K562 (cell line): Measurements from ENCODE around the gene PARP15. TPM values are rescaled to one million over a fixed set of nuclear protein-coding genes. Genes with fewer than 3 reads are reported as not detected.
A peak's percentile ranks its signal among the peaks of the same experiment; 100 is the strongest.

Source experiments
- CXXC5 ChIP-seq: fragments of 250-450 bp; sonication (Bioruptor Pico); IDR thresholded peaks from 2 replicates; pipeline ENCODE4 v1.8.0; 2022; ENCODE audit warnings: inconsistent platforms, mild to moderate bottlenecking, moderate library complexity
- EP400 ChIP-seq: fragments of 450-650 bp; IDR thresholded peaks from 2 replicates; pipeline ENCODE4 v1.6.1; 2017; ENCODE audit warnings: antibody characterized with exemption, mild to moderate bottlenecking, moderate library complexity
- GTF2F1 ChIP-seq: IDR thresholded peaks from 2 replicates; pipeline ENCODE4 v1.6.1; 2011; ENCODE audit warnings: low read depth, low read length, improper control_type of control experiment
- IRF2 ChIP-seq: sonication (generic); formaldehyde crosslinking; IDR thresholded peaks from 2 replicates; pipeline ENCODE4 v1.8.1; 2022; ENCODE audit warnings: mild to moderate bottlenecking, missing genetic modification reagents
- RB1 ChIP-seq: fragments of 450-650 bp; IDR thresholded peaks from 2 replicates; pipeline ENCODE4 v1.6.1; 2017; ENCODE audit warnings: low read depth, mild to moderate bottlenecking
- REST ChIP-seq, 2 experiments: fragments of 450-650 bp; formaldehyde crosslinking in 1 of 2; IDR thresholded peaks; 2 replicates each; pipeline versions ENCODE4 v1.4.0 to v1.6.1; 2014 to 2020; ENCODE audit warnings: mild to moderate bottlenecking in 2 of 2, borderline replicate concordance in 1 of 2, low read depth in 1 of 2
- SMAD4 ChIP-seq: fragments of 250-450 bp; sonication (Bioruptor Pico); conservative IDR thresholded peaks from 2 replicates; pipeline ENCODE4 v1.8.0; 2021; ENCODE audit warnings: inconsistent platforms, mild to moderate bottlenecking, moderate library complexity
- SNIP1 ChIP-seq: fragments of 450-650 bp; IDR thresholded peaks from 2 replicates; pipeline ENCODE4 v1.7.1; 2017; ENCODE audit warnings: low read depth, mild to moderate bottlenecking
- ZNF41 ChIP-seq: fragments of 250-450 bp; sonication (Bioruptor Pico); conservative IDR thresholded peaks from 2 replicates; pipeline ENCODE4 v1.4.0; 2020; ENCODE audit warnings: mild to moderate bottlenecking
- ZZZ3 ChIP-seq: fragments of 450-650 bp; IDR thresholded peaks from 2 replicates; pipeline ENCODE4 v1.6.1; 2016; ENCODE audit warnings: antibody characterized with exemption, mild to moderate bottlenecking, moderate library complexity
- polyA plus RNA-seq, 8 experiments: library from polyadenylated mRNA; depleted of rRNA in 4 of 8; stranded (reverse) in 5 of 8; unstranded in 3 of 8; fragments of >200 nt; fragmentation: Nextera tagmentation in 2 of 8; fragmentation: Illumina TruSeq in 1 of 8; extraction: Ambion mirVana in 2 of 8; extraction: Trizol in 1 of 8; gene quantifications; 2 replicates each; pipeline versions ENCODE4 v1.2.1 to v1.2.3, GENCODE V29; 2011 to 2014; ENCODE audit warnings: inconsistent platforms in 1 of 8, missing spikeins in 1 of 8
- total RNA-seq, 7 experiments: library from RNA; depleted of rRNA in 6 of 7; stranded (reverse); fragments of >200 nt in 6 of 7; fragmentation: Illumina TruSeq in 2 of 7; extraction: Trizol in 2 of 7; gene quantifications; 2 replicates each; pipeline versions ENCODE4 v1.2.1 to v1.2.3, GENCODE V29; 2011 to 2021; ENCODE audit warnings: low replicate concordance in 1 of 7
- TF ChIP-seq, protein P1 (sequence below), 2 experiments: IDR thresholded peaks; 2 replicates each; pipeline ENCODE4 v1.6.1; 2012; ENCODE audit warnings: improper control_type of control experiment in 2 of 2, low read depth in 2 of 2, low read length in 2 of 2, borderline replicate concordance in 1 of 2
- TF ChIP-seq, protein P2 (sequence below), 3 experiments: fragments of 200-800 bp in 1 of 3; fragments of 250-450 bp in 1 of 3; fragments of 450-650 bp in 1 of 3; sonication (Bioruptor Pico) in 1 of 3; sonication (Bioruptor generic) in 1 of 3; formaldehyde crosslinking in 1 of 3; IDR thresholded peaks; 2 replicates each; pipeline versions ENCODE4 v1.6.1 to v1.8.0; 2016 to 2022; ENCODE audit warnings: mild to moderate bottlenecking in 2 of 3, missing genetic modification characterization in 2 of 3, missing compliant biosample characterization in 1 of 3, moderate library complexity in 1 of 3

The PARP15 gene
- total and polyA plus RNA-seq, 9 of the 15 experiments (the other 6 are each of a cell fraction or from before 2014, with no cell fraction given): 0.05 to 0.40 (median 0.13) TPM

DNA sequence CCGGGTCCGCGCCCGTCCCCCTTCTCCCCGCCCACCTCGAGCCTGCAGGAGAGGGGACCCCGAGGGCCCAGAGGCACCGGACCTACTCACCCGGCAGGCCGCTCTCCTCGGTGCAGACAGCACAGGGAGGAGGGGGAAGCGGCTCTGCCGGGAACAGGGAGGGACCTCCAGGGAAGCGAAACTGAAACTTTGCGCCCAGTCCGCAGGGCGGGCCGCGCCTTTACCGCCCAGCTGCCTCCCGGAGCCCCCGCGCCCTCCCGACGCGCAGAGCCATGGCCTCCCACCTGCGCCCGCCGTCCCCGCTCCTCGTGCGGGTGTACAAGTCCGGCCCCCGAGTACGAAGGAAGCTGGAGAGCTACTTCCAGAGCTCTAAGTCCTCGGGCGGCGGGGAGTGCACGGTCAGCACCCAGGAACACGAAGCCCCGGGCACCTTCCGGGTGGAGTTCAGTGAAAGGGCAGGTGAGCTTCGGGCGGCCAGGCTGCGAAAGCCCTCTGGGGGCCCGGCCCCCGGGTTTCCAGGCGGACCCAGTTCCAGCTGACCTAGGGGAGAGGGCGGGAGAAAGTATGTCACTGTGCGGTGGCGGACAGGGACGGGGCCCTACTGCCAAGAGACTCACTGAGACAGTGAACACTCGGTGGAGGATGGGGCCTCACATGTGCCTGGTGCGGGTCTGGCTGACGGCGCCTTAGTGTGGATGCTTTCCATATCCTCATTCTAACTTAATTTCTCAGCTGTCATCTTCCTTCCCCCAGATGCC, 13.1 kb upstream of the PARP15 start, which contains the start of the genes DTX3L and PARP9 (continued):
- TF ChIP-seq REST (IDR thresholded peaks at IDR 0.05; ENCODE audit: borderline replicate concordance): no peak
- peak; percentile 49; the same call in 1 of the 2 replicates for TF ChIP-seq REST (CRISPR knock-in tag; IDR thresholded peaks at IDR 0.05; ENCODE audit: low read depth)
- TF ChIP-seq ZNF41 (CRISPR knock-in tag): no peak
- TF ChIP-seq RB1: peak; percentile 31; the same call in 1 of the 2 replicates
- TF ChIP-seq SNIP1: no peak
- TF ChIP-seq, protein P1, sequence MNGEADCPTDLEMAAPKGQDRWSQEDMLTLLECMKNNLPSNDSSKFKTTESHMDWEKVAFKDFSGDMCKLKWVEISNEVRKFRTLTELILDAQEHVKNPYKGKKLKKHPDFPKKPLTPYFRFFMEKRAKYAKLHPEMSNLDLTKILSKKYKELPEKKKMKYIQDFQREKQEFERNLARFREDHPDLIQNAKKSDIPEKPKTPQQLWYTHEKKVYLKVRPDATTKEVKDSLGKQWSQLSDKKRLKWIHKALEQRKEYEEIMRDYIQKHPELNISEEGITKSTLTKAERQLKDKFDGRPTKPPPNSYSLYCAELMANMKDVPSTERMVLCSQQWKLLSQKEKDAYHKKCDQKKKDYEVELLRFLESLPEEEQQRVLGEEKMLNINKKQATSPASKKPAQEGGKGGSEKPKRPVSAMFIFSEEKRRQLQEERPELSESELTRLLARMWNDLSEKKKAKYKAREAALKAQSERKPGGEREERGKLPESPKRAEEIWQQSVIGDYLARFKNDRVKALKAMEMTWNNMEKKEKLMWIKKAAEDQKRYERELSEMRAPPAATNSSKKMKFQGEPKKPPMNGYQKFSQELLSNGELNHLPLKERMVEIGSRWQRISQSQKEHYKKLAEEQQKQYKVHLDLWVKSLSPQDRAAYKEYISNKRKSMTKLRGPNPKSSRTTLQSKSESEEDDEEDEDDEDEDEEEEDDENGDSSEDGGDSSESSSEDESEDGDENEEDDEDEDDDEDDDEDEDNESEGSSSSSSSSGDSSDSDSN (IDR thresholded peaks at IDR 0.05; ENCODE audit: borderline replicate concordance in 1 of 2, low read depth in 2 of 2, low read length in 2 of 2): peak; percentile 66 to 74; a peak in 2 of 4 replicates
- TF ChIP-seq, protein P2, sequence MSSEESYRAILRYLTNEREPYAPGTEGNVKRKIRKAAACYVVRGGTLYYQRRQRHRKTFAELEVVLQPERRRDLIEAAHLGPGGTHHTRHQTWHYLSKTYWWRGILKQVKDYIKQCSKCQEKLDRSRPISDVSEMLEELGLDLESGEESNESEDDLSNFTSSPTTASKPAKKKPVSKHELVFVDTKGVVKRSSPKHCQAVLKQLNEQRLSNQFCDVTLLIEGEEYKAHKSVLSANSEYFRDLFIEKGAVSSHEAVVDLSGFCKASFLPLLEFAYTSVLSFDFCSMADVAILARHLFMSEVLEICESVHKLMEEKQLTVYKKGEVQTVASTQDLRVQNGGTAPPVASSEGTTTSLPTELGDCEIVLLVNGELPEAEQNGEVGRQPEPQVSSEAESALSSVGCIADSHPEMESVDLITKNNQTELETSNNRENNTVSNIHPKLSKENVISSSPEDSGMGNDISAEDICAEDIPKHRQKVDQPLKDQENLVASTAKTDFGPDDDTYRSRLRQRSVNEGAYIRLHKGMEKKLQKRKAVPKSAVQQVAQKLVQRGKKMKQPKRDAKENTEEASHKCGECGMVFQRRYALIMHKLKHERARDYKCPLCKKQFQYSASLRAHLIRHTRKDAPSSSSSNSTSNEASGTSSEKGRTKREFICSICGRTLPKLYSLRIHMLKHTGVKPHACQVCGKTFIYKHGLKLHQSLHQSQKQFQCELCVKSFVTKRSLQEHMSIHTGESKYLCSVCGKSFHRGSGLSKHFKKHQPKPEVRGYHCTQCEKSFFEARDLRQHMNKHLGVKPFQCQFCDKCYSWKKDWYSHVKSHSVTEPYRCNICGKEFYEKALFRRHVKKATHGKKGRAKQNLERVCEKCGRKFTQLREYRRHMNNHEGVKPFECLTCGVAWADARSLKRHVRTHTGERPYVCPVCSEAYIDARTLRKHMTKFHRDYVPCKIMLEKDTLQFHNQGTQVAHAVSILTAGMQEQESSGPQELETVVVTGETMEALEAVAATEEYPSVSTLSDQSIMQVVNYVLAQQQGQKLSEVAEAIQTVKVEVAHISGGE (CRISPR knock-in tag; IDR thresholded peaks at IDR 0.05): peak in 1 of 3 experiments; percentile 69; a peak in 2 of 6 replicates
- TF ChIP-seq GTF2F1: no peak
- peak; percentile 58; the same call in 1 of the 2 replicates for TF ChIP-seq EP400
- no peak for TF ChIP-seq ZZZ3
- TF ChIP-seq CXXC5: peak; percentile 57; the same call in 1 of the 2 replicates
- TF ChIP-seq SMAD4: no peak
- TF ChIP-seq IRF2 (CRISPR knock-in tag): peak; percentile 96; the same call in 1 of the 2 replicates
